HG03342 (cell line): ENCODE results near the gene CDH13.

Experiments
- ATAC-seq: cut with Tn5 transposase; IDR thresholded peaks from one replicate; pipeline ENCODE4 v1.9.1; 2021; ENCODE audit warnings: mild to moderate bottlenecking, moderate library complexity; ENCODE audit not compliant: unreplicated experiment

Gene CDH13

DNA sequence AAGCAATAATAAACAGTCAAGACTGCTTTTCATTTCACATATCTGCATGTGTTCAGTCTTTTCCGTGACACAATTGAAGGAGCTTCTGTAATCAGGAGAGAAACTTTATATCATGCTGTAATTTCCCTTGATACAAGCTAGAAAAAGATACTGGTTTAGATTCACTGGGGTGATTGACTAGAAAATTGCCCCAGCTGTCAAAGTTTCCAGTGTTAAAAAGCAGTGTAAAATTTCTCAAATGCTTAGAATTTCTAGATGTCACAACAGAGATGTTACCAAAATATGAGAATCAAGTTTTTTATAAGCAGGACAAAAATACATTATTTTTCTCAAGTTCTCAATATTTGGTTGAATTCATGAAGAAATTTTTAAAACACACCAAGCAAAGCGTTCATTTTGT, 888.6 kb downstream of the CDH13 start:
- ATAC-seq = no peak

GRCh38 chr16:83516931-83517330, 890.2 kb downstream of the CDH13 start:
- no peak for ATAC-seq

DNA sequence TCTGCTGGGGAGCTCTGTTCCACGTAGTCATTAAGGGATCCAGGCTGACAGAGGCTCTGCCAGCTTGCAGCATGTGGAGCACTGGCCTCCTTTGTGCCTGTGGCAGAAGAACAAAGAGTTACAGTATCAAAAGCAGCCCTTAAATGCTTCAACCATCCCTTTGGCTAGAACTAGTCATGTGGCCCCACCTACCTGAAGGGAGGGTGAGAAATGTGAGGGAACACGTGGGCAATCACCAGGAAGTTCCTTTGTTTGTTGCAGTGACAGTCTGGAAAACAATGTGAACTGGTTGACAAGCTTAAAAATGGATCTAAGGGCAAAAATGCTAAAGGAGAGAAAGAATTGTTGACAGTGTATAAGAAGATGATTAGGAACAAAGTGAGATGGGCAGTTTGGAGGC, 890.6 kb downstream of the CDH13 start:
- ATAC-seq = no peak

- no peak for ATAC-seq
These were observed 893.8 kb downstream of the CDH13 start for GRCh38 chr16:83520596-83520995.

GRCh38 chr16:83530293-83530692, 903.5 kb downstream of the CDH13 start:
- ATAC-seq = no peak

- no peak for ATAC-seq
These were observed 905.9 kb downstream of the CDH13 start for GRCh38 chr16:83532634-83533033.

- ATAC-seq = no peak
These were observed 906.4 kb downstream of the CDH13 start for GRCh38 chr16:83533193-83533592.

- no peak for ATAC-seq
These were observed 911.9 kb downstream of the CDH13 start for GRCh38 chr16:83538707-83539106.

GRCh38 chr16:83539736-83540490, 913.1 kb downstream of the CDH13 start:
- no peak for ATAC-seq

DNA sequence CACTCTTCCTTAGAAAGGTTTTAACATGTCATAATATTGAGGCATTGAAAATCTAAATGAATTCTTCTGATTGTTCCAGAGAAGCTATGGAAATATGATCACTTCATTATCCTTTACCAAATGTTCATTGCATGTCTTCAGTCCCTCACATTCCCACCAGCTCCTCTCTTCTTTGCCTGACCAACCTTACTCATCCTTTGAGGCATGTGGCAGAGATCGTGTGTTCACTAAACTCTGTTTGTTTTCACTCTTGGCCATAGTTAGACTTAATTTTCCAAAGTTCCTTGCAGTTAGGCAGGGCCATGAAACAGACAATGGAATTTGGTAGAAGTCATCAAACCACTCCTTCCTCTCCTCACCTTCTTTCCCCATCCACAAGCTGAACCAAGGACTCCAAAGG, 914.5 kb downstream of the CDH13 start:
- no peak for ATAC-seq

DNA sequence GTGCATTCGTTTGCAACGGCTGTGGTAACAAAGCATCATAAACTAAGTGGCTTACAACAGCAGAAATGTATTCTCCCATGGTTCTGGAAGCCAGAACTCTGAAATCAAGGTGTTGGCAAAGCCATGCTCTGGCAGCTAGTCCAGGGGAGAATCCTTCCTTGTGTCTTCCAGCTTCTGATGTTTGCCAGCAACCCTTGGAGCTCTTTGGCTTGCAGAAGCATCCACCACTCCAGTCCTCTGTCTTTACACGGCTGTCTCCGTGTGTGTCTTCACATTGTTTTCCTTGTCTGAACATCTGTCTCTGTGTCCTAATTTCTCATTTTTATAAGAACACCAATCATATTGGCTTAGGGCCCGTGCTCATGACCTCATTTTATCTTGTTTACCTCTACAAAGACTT, 915.7 kb downstream of the CDH13 start:
- no peak for ATAC-seq

DNA sequence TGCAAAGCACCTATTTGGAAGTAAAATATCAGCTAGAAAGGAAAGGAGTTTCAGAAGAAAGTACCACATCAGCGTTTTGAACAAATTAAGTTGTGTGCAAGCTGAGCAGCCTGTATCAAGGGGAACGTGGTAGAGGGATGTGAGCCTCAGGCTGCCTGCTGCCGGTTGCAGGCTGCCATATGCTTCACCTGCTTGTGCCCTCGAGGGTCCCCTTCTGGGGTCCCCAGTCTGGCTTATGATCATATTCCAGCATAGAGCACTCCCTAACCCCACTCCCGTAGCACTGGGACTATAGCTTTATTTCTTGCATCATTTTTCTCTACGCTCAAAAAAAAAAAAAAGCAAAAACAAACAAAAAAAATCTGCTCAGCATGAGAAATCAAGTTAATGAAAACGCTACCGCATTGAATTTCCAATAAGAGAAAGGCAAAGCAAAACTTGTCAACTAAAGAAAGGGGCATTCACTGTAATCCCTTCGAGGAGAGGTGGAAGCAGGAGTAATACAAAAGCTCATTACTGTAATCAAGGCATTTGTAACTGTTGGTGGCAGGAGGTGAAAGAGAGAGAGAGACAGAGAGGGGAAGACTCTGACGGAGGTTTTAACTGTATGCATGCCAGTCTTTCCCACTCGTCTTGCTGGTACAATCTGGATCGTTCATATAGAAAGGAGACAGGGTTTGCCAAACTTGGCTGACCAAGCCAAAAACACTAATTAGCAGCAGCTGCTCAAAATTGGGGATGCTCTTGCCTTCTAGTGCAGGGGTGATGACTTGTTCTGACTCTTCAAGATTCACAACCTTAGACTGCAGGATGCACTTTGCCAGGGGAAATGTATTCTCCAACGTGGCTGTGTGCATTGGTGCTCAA, 922.8 kb downstream of the CDH13 start:
- ATAC-seq = no peak

GRCh38 chr16:83550183-83550569, 923.4 kb downstream of the CDH13 start:
- ATAC-seq = no peak

DNA sequence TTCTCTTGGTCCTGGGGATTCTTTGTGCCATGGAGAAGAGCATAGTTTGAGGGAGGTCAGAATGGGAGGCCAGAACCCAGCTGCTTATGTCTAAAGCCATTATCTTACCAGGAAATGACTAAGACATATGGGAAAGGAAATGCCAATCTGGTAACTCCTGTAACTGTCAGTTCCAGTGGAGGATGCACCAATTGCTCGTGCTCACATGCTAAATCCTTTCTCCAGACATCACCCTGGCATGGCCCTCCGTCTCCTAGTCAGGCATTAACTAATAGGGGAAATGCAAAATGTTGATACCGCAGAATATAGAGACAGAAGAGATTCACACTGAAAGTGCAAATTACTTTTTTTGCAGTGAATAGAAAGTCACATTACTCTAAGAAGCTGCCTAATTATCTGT, 925.5 kb downstream of the CDH13 start:
- no peak for ATAC-seq

- ATAC-seq = no peak
These were observed 926.2 kb downstream of the CDH13 start for GRCh38 chr16:83552930-83553329.

DNA sequence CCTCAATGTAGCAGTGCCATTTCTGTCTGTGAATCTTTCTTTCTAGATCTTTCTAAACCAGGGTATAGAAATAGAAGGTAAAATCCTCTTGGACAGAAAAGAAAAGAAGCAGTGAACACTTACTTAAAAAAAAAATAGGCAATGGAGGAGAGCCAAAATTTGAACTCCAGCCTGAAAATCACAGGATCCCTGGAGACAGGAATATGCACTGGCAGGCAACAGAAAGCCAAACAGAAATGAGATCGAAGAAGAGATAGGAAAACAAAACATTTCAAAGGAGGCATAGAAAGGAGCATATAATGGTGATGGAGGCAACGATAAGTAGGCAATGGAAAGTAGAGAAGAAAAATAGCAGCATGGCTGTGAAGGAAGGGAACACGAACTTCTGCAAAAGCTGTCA, 927.3 kb downstream of the CDH13 start:
- ATAC-seq = no peak

DNA sequence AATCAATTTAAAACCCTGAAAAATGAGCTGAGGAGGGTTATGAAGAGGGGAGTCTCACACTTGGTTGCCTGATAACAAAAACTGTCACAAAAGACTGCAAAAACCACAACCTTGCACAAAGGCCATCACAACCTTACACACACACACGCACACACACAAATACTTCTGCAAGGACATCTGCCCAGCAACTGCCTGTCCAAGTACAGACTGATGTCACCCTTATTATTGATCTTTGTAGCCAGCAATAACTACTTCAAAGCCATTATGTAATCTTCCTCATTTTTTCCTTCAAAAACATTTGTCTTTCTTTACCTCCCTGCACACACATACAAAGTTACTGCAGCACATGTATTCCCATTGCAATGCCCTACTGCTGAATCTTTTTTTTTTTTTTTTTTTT, 927.8 kb downstream of the CDH13 start:
- no peak for ATAC-seq

- ATAC-seq = no peak
These were observed 935.1 kb downstream of the CDH13 start for GRCh38 chr16:83561876-83562275.

DNA sequence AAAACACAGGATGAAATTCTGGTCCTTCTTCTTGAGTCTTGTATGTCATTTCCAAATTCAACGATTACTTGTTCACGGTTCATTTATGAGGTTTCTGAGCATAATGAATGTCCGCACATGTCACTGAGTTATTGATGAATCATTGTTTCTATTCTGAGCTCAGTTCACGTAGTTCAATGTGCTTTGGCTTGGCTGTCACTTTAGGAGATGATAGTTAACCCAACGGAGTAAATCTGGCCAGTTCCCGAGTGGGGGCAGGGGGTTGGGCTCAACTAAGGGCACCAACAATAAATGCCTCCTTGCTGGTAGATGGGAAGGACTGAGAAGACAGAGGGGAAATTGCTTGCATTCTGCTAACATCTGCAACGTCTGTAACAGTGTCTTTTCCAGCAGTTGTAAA, 941.6 kb downstream of the CDH13 start:
- no peak for ATAC-seq

- ATAC-seq = no peak
These were observed 947.6 kb downstream of the CDH13 start for GRCh38 chr16:83574388-83574787.

- no peak for ATAC-seq
These were observed 950.4 kb downstream of the CDH13 start for GRCh38 chr16:83577078-83577745.

- no peak for ATAC-seq
These were observed 951.4 kb downstream of the CDH13 start for GRCh38 chr16:83578171-83578570.
